Tibial nerve (tissue), 3 donors: ENCODE results near the gene MASP1.

ENCODE experiments used
- CTCF ChIP-seq, 5 experiments: fragments of 200-600 bp in 3 of 5; fragments of 450-650 bp in 2 of 5; sonication (generic) in 3 of 5; IDR thresholded peaks; one replicate each; pipeline ENCODE4 v1.5.1; 2016 to 2019; ENCODE audit warnings: antibody characterized with exemption in 5 of 5, mild to moderate bottlenecking in 3 of 5, moderate library complexity in 2 of 5
- POLR2A ChIP-seq, 2 donors: fragments of 450-650 bp; IDR thresholded peaks; one replicate each; pipeline ENCODE4 v1.6.1; 2017; ENCODE audit warnings: antibody characterized with exemption in 2 of 2, mild to moderate bottlenecking in 2 of 2, moderate library complexity in 2 of 2

DNA sequence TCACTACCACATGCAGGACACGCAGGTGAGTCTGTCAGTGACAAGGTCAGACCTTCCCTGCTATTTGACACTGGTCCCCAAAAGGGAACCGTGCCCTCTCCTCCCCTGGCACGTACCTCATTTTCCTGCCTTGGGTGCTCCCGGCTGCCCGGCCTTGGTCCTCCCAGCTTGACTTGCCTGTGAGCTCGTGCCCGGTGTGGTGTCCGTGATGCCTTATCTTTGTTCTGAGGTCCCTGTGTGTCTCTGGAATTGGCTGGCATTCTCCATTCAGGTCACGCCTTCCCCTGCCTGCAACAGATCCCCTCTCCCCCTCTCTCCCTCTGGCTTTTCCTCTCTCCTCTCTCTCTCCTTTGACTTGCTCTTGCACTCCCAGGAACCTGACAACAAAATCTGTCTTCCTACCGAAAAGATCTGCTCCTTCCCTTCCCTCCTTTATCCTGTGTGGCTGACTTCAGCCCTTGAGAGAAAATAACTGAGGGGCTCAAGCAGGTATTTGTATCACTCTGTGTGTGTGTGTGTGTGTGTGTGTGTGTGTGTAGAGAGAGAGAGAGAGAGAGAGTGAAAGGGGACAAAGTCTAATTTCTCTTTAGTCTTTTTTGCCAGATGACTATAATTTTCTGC, at the start of gene MASP1:
- TF ChIP-seq CTCF (IDR thresholded peaks at IDR 0.05) (no peak), POLR2A (IDR thresholded peaks at IDR 0.05) (no peak)
